ENCODE results near the gene PIPOX. TPM values are rescaled to one million over a fixed set of nuclear protein-coding genes. Genes with fewer than 3 reads are reported as not detected.

Gene PIPOX
- total RNA-seq, 2 donors from 2014 or later, result 4.3 to 7.8 TPM

DNA sequence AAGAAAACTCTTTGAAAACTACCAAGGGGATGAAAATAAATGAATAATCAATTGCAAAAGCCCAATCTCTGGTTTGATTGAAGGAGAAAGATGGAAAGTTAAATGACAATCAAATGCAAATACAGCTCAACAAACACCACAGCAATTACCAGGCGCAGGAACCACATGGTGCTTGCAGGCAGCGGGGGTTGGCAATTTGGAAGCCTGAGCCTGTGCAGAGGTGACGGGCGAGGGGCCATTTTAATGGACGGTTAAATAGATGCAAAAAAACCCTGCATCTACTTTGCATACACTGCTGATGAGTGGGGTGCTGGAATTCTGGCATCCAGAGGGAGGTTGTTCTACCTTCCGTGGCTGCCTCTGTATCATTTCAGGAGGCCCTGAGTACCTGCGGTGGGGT lies 32.4 kb upstream of the PIPOX start:
- TF ChIP-seq, protein P1, sequence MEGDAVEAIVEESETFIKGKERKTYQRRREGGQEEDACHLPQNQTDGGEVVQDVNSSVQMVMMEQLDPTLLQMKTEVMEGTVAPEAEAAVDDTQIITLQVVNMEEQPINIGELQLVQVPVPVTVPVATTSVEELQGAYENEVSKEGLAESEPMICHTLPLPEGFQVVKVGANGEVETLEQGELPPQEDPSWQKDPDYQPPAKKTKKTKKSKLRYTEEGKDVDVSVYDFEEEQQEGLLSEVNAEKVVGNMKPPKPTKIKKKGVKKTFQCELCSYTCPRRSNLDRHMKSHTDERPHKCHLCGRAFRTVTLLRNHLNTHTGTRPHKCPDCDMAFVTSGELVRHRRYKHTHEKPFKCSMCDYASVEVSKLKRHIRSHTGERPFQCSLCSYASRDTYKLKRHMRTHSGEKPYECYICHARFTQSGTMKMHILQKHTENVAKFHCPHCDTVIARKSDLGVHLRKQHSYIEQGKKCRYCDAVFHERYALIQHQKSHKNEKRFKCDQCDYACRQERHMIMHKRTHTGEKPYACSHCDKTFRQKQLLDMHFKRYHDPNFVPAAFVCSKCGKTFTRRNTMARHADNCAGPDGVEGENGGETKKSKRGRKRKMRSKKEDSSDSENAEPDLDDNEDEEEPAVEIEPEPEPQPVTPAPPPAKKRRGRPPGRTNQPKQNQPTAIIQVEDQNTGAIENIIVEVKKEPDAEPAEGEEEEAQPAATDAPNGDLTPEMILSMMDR (IDR thresholded peaks at IDR 0.05), result no peak
- H3K4me3 ChIP-seq, result no peak overlapping the region
- no peak overlapping the region for H3K27ac ChIP-seq
- H3K27me3 ChIP-seq (replicated peaks; ENCODE audit: insufficient read depth), result peaks cover 6% of the 10 kb centered on the region
- no peak for DNase-seq (ENCODE audit: low spot score)
- no peaks in the 10 kb centered on the region for H3K9me3 ChIP-seq
- no peak for ATAC-seq (ENCODE audit: insufficient number of reproducible peaks, low FRiP score, low read depth)
- H3K4me1 ChIP-seq (ENCODE audit: control insufficient read depth in 1 of 2, low read depth in 2 of 2), result no peaks in the 10 kb centered on the region
- H3K36me3 ChIP-seq, result no peaks in the 10 kb centered on the region

GRCh38 chr17:29012535-29012934 lies 30.4 kb upstream of the PIPOX start:
- Histone ChIP-seq H3K36me3 (no peaks in the 10 kb centered on the region), H3K9me3 (no peaks in the 10 kb centered on the region), H3K4me1 (ENCODE audit: control insufficient read depth in 1 of 2, low read depth in 2 of 2) (no peaks in the 10 kb centered on the region), H3K27me3 (replicated peaks; ENCODE audit: insufficient read depth) (no peaks in the 10 kb centered on the region), H3K4me3 (no peak overlapping the region), H3K27ac (no peak overlapping the region)
- TF ChIP-seq, protein P1 (IDR thresholded peaks at IDR 0.05), result no peak
- DNase-seq (ENCODE audit: low spot score) (no peak), ATAC-seq (ENCODE audit: insufficient number of reproducible peaks, low FRiP score, low read depth) (no peak)

- no peak overlapping the region for H3K27ac ChIP-seq
- no peak for DNase-seq (ENCODE audit: low spot score)
- no peak for ATAC-seq (ENCODE audit: insufficient number of reproducible peaks, low FRiP score, low read depth)
- no peak overlapping the region for H3K4me3 ChIP-seq
- H3K9me3 ChIP-seq, result no peaks in the 10 kb centered on the region
- TF ChIP-seq, protein P1 (IDR thresholded peaks at IDR 0.05), result no peak
- peaks cover under 1 to 2% of the 10 kb centered on the region in 2 donors for H3K4me1 ChIP-seq (ENCODE audit: control insufficient read depth in 1 of 2, low read depth in 2 of 2)
- no peaks in the 10 kb centered on the region for H3K27me3 ChIP-seq (replicated peaks; ENCODE audit: insufficient read depth)
- no peaks in the 10 kb centered on the region for H3K36me3 ChIP-seq
Observed at GRCh38 chr17:29014716-29015115, 28.2 kb upstream of the PIPOX start.

DNA sequence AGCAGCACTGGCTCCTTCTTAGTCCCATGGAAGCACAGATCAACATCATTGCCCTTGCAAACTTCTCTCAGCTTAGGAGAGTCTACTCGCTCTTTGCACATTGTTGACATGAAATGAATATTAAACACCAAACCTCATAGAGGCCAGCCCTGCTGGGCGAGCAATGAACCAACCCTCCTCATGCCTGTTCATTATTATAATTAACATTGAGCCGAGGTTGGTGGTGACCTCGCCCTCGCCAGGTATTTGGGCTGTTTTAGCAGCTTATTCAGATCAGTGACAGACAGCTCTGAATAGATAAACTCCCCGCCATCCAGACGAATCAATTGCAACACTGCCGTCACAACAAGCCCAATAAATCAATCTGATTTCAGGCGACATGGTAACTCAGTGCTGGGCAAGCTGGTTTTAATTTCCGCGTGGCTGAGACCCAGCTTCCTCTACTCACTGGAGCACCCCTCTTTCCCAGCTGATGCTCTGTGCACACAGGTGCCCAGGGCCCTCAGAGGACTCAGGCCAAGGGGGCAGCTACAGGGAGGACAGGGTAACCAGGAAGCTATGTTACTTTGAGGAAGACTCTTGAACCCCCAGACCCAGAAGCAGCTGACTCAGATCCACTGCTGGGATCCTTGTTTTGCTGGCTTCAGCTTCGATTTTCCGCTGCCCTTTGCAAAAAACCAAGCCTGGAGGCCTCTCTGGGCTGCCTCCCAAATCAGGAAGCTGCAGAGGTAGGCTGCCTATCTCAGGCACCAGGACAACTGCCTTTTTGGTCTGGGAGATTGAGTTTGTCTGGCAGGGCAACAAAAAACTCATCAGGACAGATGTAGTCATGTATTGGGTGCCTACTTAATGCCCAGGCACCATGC lies 26.4 kb upstream of the PIPOX start:
- Histone ChIP-seq H3K36me3 (no peaks in the 10 kb centered on the region), H3K9me3 (no peaks in the 10 kb centered on the region), H3K27ac (no peak overlapping the region), H3K4me3 (no peak overlapping the region), H3K4me1 (ENCODE audit: control insufficient read depth in 1 of 2, low read depth in 2 of 2) (peaks cover 4% of the 10 kb centered on the region in 2 donors), H3K27me3 (replicated peaks; ENCODE audit: insufficient read depth) (no peaks in the 10 kb centered on the region)
- DNase-seq (ENCODE audit: low spot score) (no peak), ATAC-seq (ENCODE audit: insufficient number of reproducible peaks, low FRiP score, low read depth) (no peak)
- TF ChIP-seq, protein P1 (IDR thresholded peaks at IDR 0.05), result no peak

- H3K9me3 ChIP-seq, result no peaks in the 10 kb centered on the region
- no peak overlapping the region for H3K4me3 ChIP-seq
- no peak for ATAC-seq (ENCODE audit: insufficient number of reproducible peaks, low FRiP score, low read depth)
- TF ChIP-seq, protein P1 (IDR thresholded peaks at IDR 0.05), result no peak
- H3K36me3 ChIP-seq, result no peaks in the 10 kb centered on the region
- DNase-seq (ENCODE audit: low spot score), result no peak
- H3K27ac ChIP-seq, result no peak overlapping the region
- peaks cover 4% of the 10 kb centered on the region in 2 donors for H3K4me1 ChIP-seq (ENCODE audit: control insufficient read depth in 1 of 2, low read depth in 2 of 2)
- no peaks in the 10 kb centered on the region for H3K27me3 ChIP-seq (replicated peaks; ENCODE audit: insufficient read depth)
Observed at GRCh38 chr17:29018788-29019474, 24.0 kb upstream of the PIPOX start.

Data from thoracic aorta (tissue), 2 donors.